Vagina (tissue), 2 donors: ENCODE results near the gene SYTL3. TPM values are rescaled to one million over a fixed set of nuclear protein-coding genes. Genes with fewer than 3 reads are reported as not detected.
A peak's percentile ranks its signal among the peaks of the same experiment; 100 is the strongest.

Experiments
- DNase-seq, 2 donors: peaks; one replicate each; pipeline ENCODE4 v3.0.0-alpha.2; 2017; ENCODE audit errors: extremely low spot score in 2 of 2
- H3K27ac ChIP-seq: fragments of 200-600 bp; sonication (generic); one replicate; pipeline ENCODE4 v1.5.1; 2019
- H3K27me3 ChIP-seq: fragments of 200-600 bp; sonication (generic); one replicate; pipeline ENCODE4 v1.5.1; 2019
- H3K36me3 ChIP-seq, 2 donors: fragments of 200-600 bp; sonication (generic); one replicate each; pipeline ENCODE4 v1.5.1; 2017 to 2019
- H3K4me1 ChIP-seq: fragments of 200-600 bp; sonication (generic); one replicate; pipeline ENCODE4 v1.5.1; 2019
- H3K4me3 ChIP-seq, 2 donors: fragments of 200-600 bp; sonication (generic); 1 replicate in 1 of 2; 2 replicates in 1 of 2; pipeline ENCODE4 v1.5.1; 2016 to 2019
- H3K9me3 ChIP-seq: fragments of 200-600 bp; sonication (generic); one replicate; pipeline ENCODE4 v1.5.1; 2019
- CTCF ChIP-seq, 3 experiments: fragments of 450-650 bp in 2 of 3; fragments of 200-600 bp in 1 of 3; sonication (generic) in 1 of 3; IDR thresholded peaks; one replicate each; pipeline ENCODE4 v1.5.1; 2017 to 2019; ENCODE audit warnings: antibody characterized with exemption in 3 of 3, mild to moderate bottlenecking in 2 of 3, moderate library complexity in 2 of 3
- POLR2A ChIP-seq, 2 donors: fragments of 450-650 bp; IDR thresholded peaks; one replicate each; pipeline ENCODE4 v1.6.1; 2017; ENCODE audit warnings: antibody characterized with exemption in 2 of 2, mild to moderate bottlenecking in 2 of 2, moderate library complexity in 2 of 2
- POLR2AphosphoS5 ChIP-seq, 2 donors: sonication (generic); formaldehyde crosslinking; IDR thresholded peaks; one replicate each; pipeline ENCODE4 v1.9.0; 2017; ENCODE audit warnings: antibody characterized with exemption in 2 of 2, mild to moderate bottlenecking in 2 of 2, low read depth in 1 of 2; ENCODE audit not compliant: insufficient read depth in 1 of 2
- intact Hi-C: fragments of 100-400 bp; cut with DNase I; formaldehyde crosslinking; loops from one replicate; pipeline ENCODE4 v1.15.1; 2023
- total RNA-seq: library from RNA; depleted of rRNA; stranded (reverse); fragments of >200 nt; gene quantifications from one replicate; pipeline ENCODE4 v1.2.3, GENCODE V29; 2016

The SYTL3 gene
- total RNA-seq, 1 donor from 2014 or later = 10.8 TPM

- no peak overlapping the region for H3K4me3 ChIP-seq
- DNase-seq = no peak
- peaks cover 47% of the 10 kb centered on the region for H3K4me1 ChIP-seq
- no peak for TF ChIP-seq POLR2AphosphoS5 (IDR thresholded peaks at IDR 0.05; ENCODE audit: insufficient read depth in 1 of 2, low read depth in 1 of 2)
- TF ChIP-seq CTCF (IDR thresholded peaks at IDR 0.05) = no peak
- no peak for TF ChIP-seq POLR2A (IDR thresholded peaks at IDR 0.05)
- intact Hi-C loops = loop anchor here (10.0 kb wide), 1 partner anchor 289 kb away; no protein-coding TSS in a partner anchor
- H3K27ac ChIP-seq = peak overlapping the region; percentile 37
- H3K36me3 ChIP-seq = no peaks in the 10 kb centered on the region
- no peaks in the 10 kb centered on the region for H3K27me3 ChIP-seq
- no peaks in the 10 kb centered on the region for H3K9me3 ChIP-seq
Measured at GRCh38 chr6:158705386-158706126, 55.7 kb downstream of the SYTL3 start.

GRCh38 chr6:158706369-158706982 is 56.6 kb downstream of the SYTL3 start:
- H3K4me3 ChIP-seq = no peak overlapping the region
- TF ChIP-seq POLR2AphosphoS5 (IDR thresholded peaks at IDR 0.05; ENCODE audit: insufficient read depth in 1 of 2, low read depth in 1 of 2) (peak; percentile 21 to 70), POLR2A (IDR thresholded peaks at IDR 0.05) (no peak), CTCF (IDR thresholded peaks at IDR 0.05) (peak in 1 of 3 experiments; percentile 30)
- DNase-seq = no peak
- no peaks in the 10 kb centered on the region for H3K9me3 ChIP-seq
- no peaks in the 10 kb centered on the region for H3K27me3 ChIP-seq
- intact Hi-C loops = loop anchor here (10.0 kb wide), 1 partner anchor 288 kb away; no protein-coding TSS in a partner anchor
- peaks cover 47% of the 10 kb centered on the region for H3K4me1 ChIP-seq
- no peaks in the 10 kb centered on the region for H3K36me3 ChIP-seq
- peak overlapping the region; percentile 42 for H3K27ac ChIP-seq

DNA sequence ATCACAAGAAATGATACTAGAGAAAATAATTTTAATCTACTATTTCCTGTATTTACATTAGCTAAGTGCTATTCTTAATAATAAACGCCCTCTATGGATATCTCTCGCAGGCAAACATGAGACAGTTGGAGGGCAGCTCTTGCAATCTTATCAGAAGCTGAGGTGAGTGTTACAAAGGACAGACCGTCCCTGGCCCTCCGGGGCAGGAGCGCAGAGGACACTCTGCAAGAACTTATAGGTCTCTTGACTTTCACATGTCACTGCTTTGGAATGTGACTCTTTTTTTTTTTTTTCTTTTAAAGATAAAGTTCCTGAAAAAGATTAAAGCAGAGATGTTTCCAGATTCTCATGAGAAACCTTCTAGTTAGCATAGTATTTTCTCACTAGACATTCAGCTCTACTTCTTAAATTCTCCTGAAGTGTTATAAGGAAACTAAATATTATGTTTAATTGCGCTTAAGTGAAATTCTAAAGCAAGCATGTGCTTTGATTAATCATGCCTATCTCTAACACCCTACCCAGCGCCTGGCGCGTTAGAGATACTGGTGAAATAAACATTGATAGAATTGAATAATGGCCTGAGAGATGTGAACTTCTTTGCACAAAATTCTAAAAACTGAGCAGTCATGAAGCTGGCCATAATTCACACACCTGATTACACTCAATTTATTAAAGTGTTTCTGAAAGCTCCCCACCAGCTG is 57.4 kb downstream of the SYTL3 start:
- H3K4me3 ChIP-seq = no peak overlapping the region
- H3K36me3 ChIP-seq = no peaks in the 10 kb centered on the region
- peaks cover 47% of the 10 kb centered on the region for H3K4me1 ChIP-seq
- TF ChIP-seq POLR2AphosphoS5 (IDR thresholded peaks at IDR 0.05; ENCODE audit: insufficient read depth in 1 of 2, low read depth in 1 of 2) (no peak), POLR2A (IDR thresholded peaks at IDR 0.05) (no peak), CTCF (IDR thresholded peaks at IDR 0.05) (no peak)
- no peaks in the 10 kb centered on the region for H3K9me3 ChIP-seq
- intact Hi-C loops = loop anchor here (10.0 kb wide), 1 partner anchor 288 kb away; no protein-coding TSS in a partner anchor
- no peak for DNase-seq
- peak overlapping the region; percentile 42 for H3K27ac ChIP-seq
- no peaks in the 10 kb centered on the region for H3K27me3 ChIP-seq

DNA sequence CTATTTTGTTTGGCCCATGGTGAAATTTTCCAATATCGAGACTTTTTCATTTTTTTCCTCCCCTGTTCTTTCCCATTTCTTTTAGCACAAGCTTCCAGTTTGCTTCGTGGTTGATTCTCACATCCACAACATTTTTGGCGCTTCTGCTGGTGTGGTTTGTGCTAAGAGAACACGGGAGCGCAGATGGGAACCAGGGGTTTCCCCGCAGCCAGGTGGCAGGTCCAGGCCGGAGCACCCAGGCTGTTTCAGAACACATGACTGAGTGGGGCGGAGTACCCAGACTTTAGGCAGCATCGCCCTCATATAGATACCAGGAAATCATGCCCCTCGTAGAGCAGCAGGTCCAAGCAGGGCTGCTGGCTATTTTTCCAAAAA is 58.0 kb downstream of the SYTL3 start:
- no peaks in the 10 kb centered on the region for H3K9me3 ChIP-seq
- H3K27ac ChIP-seq = peak overlapping the region; percentile 42
- no peaks in the 10 kb centered on the region for H3K27me3 ChIP-seq
- H3K4me3 ChIP-seq = no peak overlapping the region
- H3K36me3 ChIP-seq = no peaks in the 10 kb centered on the region
- intact Hi-C loops = loop anchor here (10.0 kb wide), 1 partner anchor 287 kb away; no protein-coding TSS in a partner anchor
- no peak for DNase-seq
- H3K4me1 ChIP-seq = peaks cover 47% of the 10 kb centered on the region
- TF ChIP-seq POLR2A (IDR thresholded peaks at IDR 0.05) = no peak
- peak in 1 of 3 experiments; percentile 8 for TF ChIP-seq CTCF (IDR thresholded peaks at IDR 0.05)
- peak; percentile 24 to 69 for TF ChIP-seq POLR2AphosphoS5 (IDR thresholded peaks at IDR 0.05; ENCODE audit: insufficient read depth in 1 of 2, low read depth in 1 of 2)
